Body of pancreas (tissue), 4 donors: ENCODE measurements around the gene MYLIP.

Experiments used
- POLR2A ChIP-seq, 3 donors: fragments of 450-650 bp; IDR thresholded peaks; one replicate each; pipeline ENCODE4 v1.6.1; 2016; ENCODE audit warnings: antibody characterized with exemption in 3 of 3, mild to moderate bottlenecking in 2 of 3
- TF ChIP-seq, protein P1 (sequence below), 7 experiments: fragments of 450-650 bp in 4 of 7; fragments of 200-600 bp in 3 of 7; sonication (generic) in 3 of 7; IDR thresholded peaks; one replicate each; pipeline ENCODE4 v1.5.1; 2016 to 2019; ENCODE audit warnings: antibody characterized with exemption in 7 of 7

DNA sequence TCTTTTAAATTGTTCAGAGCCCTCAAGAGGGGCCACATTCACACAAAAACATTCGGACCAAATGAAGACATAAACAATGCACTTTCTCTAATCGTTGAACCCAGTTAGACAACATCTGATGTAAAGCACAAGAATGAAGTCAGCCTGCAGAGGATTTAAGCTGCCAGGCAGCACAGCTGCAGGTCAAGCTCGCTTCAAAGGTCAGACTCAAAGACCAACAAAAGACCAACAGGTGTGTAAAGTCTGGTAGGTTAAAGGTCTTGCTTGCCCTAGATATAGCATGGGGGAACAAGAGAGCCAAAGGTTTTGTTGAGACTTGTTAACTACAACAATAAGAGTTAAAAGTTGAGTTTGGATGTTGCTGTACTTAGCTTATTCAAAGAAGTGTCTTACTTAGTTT, 26.7 kb upstream of the MYLIP start:
- TF ChIP-seq, protein P1, sequence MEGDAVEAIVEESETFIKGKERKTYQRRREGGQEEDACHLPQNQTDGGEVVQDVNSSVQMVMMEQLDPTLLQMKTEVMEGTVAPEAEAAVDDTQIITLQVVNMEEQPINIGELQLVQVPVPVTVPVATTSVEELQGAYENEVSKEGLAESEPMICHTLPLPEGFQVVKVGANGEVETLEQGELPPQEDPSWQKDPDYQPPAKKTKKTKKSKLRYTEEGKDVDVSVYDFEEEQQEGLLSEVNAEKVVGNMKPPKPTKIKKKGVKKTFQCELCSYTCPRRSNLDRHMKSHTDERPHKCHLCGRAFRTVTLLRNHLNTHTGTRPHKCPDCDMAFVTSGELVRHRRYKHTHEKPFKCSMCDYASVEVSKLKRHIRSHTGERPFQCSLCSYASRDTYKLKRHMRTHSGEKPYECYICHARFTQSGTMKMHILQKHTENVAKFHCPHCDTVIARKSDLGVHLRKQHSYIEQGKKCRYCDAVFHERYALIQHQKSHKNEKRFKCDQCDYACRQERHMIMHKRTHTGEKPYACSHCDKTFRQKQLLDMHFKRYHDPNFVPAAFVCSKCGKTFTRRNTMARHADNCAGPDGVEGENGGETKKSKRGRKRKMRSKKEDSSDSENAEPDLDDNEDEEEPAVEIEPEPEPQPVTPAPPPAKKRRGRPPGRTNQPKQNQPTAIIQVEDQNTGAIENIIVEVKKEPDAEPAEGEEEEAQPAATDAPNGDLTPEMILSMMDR (IDR thresholded peaks at IDR 0.05): no peak
- TF ChIP-seq POLR2A (IDR thresholded peaks at IDR 0.05): no peak
